DOHH2 (cell line): ENCODE results near the gene CALR.
"Not testable (repeated sequence)": the region's sequence is repeated elsewhere in the genome, so short reads cannot be mapped to it uniquely, and the experiment has no call there.

Source experiments
- H3F3A ChIP-seq: fragments of 200-600 bp; sonication (generic), shearing (Covaris generic); 2 replicates; pipeline ENCODE4 v1.6.0; 2016; ENCODE audit warnings: antibody characterized with exemption, mild to moderate bottlenecking; ENCODE audit not compliant: control insufficient read depth, insufficient read depth
- H3K27ac ChIP-seq: fragments of 200-600 bp; sonication (generic); 2 replicates; pipeline ENCODE4 v1.5.1; 2014; ENCODE audit warnings: low read depth, mild to moderate bottlenecking, low read length, moderate library complexity
- H3K27me3 ChIP-seq: fragments of 200-600 bp; sonication (generic); 2 replicates; pipeline ENCODE4 v1.6.1; 2014; ENCODE audit warnings: mild to moderate bottlenecking, low read length, mixed read lengths; ENCODE audit not compliant: control insufficient read depth
- H3K36me3 ChIP-seq: fragments of 200-600 bp; sonication (generic); 2 replicates; pipeline ENCODE4 v1.6.1; 2014; ENCODE audit warnings: mild to moderate bottlenecking, low read length, moderate library complexity, mixed read lengths; ENCODE audit not compliant: control insufficient read depth
- H3K4me1 ChIP-seq: fragments of 200-600 bp; sonication (generic); 2 replicates; pipeline ENCODE4 v1.6.1; 2014; ENCODE audit warnings: mild to moderate bottlenecking, low read length, mixed read lengths; ENCODE audit not compliant: control insufficient read depth
- H3K4me2 ChIP-seq: fragments of 200-600 bp; sonication (generic); 2 replicates; pipeline ENCODE4 v1.6.0; 2014; ENCODE audit warnings: mild to moderate bottlenecking, low read length, moderate library complexity
- H3K4me3 ChIP-seq: fragments of 200-600 bp; sonication (generic); 2 replicates; pipeline ENCODE4 v1.5.1; 2014; ENCODE audit warnings: mild to moderate bottlenecking, low read length, mixed read lengths
- H3K79me2 ChIP-seq: fragments of 200-600 bp; sonication (generic); 2 replicates; pipeline ENCODE4 v1.6.1; 2014; ENCODE audit warnings: mild to moderate bottlenecking, low read length, mixed read lengths; ENCODE audit not compliant: control insufficient read depth
- H3K9me2 ChIP-seq: fragments of 200-600 bp; sonication (generic); replicated peaks from 2 replicates; pipeline ENCODE4 v1.6.1; 2014; ENCODE audit warnings: mild to moderate bottlenecking, low read length, mixed read lengths; ENCODE audit not compliant: control insufficient read depth
- H3K9me3 ChIP-seq: fragments of 200-600 bp; sonication (generic); 2 replicates; pipeline ENCODE4 v1.6.1; 2014; ENCODE audit warnings: antibody characterized with exemption, low read length, mixed read lengths; ENCODE audit not compliant: control insufficient read depth, insufficient read depth
- H4K20me1 ChIP-seq: fragments of 200-600 bp; sonication (generic); 2 replicates; pipeline ENCODE4 v1.6.0; 2014; ENCODE audit warnings: low read depth, mild to moderate bottlenecking, antibody characterized with exemption, low read length, moderate library complexity; ENCODE audit not compliant: control insufficient read depth, insufficient read depth
- EZH2phosphoT487 ChIP-seq: fragments of 200-600 bp; sonication (generic); IDR thresholded peaks from 2 replicates; pipeline ENCODE4 v1.6.1; 2017; ENCODE audit warnings: borderline replicate concordance, mild to moderate bottlenecking, antibody characterized with exemption, low read length, moderate library complexity, mixed read lengths
- TF ChIP-seq, protein P1 (sequence below): fragments of 200-600 bp; sonication (generic); IDR thresholded peaks from one replicate; pipeline ENCODE4 v1.5.1; 2014; ENCODE audit warnings: antibody characterized with exemption, mild to moderate bottlenecking, low read depth, low read length; ENCODE audit not compliant: poor library complexity, severe bottlenecking

CALR gene

DNA sequence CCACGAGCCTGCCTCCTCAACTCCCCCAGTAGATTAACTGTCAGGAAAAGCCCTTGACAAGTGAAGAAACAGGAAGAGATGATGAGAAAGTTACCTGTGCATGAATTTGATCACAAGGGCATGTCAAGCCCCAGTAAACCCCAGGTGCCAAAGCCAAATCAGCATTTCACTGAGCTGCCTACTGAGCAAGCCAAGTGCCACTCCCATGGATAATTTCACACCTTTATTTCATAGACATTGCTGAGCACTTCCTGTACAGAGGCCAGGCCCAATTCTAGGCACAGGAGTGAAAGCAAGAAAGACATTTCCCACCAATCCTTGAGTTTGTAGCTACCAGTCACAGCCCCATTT lies 16.2 kb downstream of the CALR start:
- Histone ChIP-seq H3K79me2 (peaks cover 66% of the 10 kb centered on the region), H3K4me1 (peaks cover 37% of the 10 kb centered on the region), H4K20me1 (no peaks in the 10 kb centered on the region; the same call in 1 of the 2 replicates), H3K9me2 (no peaks in the 10 kb centered on the region), H3F3A (peaks cover 31% of the 10 kb centered on the region), H3K4me2 (peak overlapping the region; percentile 77), H3K4me3 (peak overlapping the region; percentile 96), H3K9me3 (no peaks in the 10 kb centered on the region), H3K27ac (peak overlapping the region; percentile 51), H3K27me3 (no peaks in the 10 kb centered on the region), H3K36me3 (peaks cover 69% of the 10 kb centered on the region)
- no peak for TF ChIP-seq EZH2phosphoT487
- TF ChIP-seq, protein P1, sequence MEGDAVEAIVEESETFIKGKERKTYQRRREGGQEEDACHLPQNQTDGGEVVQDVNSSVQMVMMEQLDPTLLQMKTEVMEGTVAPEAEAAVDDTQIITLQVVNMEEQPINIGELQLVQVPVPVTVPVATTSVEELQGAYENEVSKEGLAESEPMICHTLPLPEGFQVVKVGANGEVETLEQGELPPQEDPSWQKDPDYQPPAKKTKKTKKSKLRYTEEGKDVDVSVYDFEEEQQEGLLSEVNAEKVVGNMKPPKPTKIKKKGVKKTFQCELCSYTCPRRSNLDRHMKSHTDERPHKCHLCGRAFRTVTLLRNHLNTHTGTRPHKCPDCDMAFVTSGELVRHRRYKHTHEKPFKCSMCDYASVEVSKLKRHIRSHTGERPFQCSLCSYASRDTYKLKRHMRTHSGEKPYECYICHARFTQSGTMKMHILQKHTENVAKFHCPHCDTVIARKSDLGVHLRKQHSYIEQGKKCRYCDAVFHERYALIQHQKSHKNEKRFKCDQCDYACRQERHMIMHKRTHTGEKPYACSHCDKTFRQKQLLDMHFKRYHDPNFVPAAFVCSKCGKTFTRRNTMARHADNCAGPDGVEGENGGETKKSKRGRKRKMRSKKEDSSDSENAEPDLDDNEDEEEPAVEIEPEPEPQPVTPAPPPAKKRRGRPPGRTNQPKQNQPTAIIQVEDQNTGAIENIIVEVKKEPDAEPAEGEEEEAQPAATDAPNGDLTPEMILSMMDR: no peak

DNA sequence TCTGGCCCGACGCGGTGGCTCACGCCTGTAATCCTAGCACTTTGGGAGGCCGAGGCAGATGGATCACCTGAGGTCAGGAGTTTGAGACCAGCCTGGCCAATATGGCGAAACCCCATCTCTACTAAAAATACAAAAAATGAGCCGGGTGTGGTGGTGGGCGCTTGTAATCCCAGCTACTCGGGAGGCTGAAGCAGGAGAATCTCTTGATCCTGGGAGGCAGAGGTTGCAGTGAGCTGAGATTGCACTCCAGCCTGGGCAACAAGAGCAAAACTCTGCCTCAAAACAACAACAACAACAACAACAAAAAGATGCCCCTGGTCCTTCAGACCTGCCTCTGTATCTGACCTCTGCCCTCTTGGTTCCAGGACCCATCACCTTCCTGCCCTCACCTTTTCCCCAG lies 17.2 kb downstream of the CALR start:
- H3K36me3 ChIP-seq: peaks cover 59% of the 10 kb centered on the region
- not testable (repeated sequence) for H3K9me3 ChIP-seq, H4K20me1 ChIP-seq, H3K27me3 ChIP-seq, H3K9me2 ChIP-seq
- H3F3A ChIP-seq: peaks cover 31% of the 10 kb centered on the region
- peaks cover 63% of the 10 kb centered on the region for H3K79me2 ChIP-seq
- peak overlapping the region; percentile 96 for H3K4me3 ChIP-seq
- H3K27ac ChIP-seq: peak overlapping the region; percentile 54
- H3K4me2 ChIP-seq: peak overlapping the region; percentile 77
- peaks cover 37% of the 10 kb centered on the region for H3K4me1 ChIP-seq

GRCh38 chr19:12955996-12956395 lies 17.6 kb downstream of the CALR start:
- H3F3A ChIP-seq: peaks cover 31% of the 10 kb centered on the region
- H4K20me1 ChIP-seq: no peaks in the 10 kb centered on the region; the same call in 1 of the 2 replicates
- TF ChIP-seq EZH2phosphoT487: no peak
- TF ChIP-seq, protein P1: no peak
- H3K9me3 ChIP-seq: no peaks in the 10 kb centered on the region
- H3K27ac ChIP-seq: peak overlapping the region; percentile 54
- H3K27me3 ChIP-seq: no peaks in the 10 kb centered on the region
- peaks cover 63% of the 10 kb centered on the region for H3K79me2 ChIP-seq
- peaks cover 37% of the 10 kb centered on the region for H3K4me1 ChIP-seq
- peak overlapping the region; percentile 96 for H3K4me3 ChIP-seq
- peak overlapping the region; percentile 77 for H3K4me2 ChIP-seq
- H3K36me3 ChIP-seq: peaks cover 54% of the 10 kb centered on the region
- no peaks in the 10 kb centered on the region for H3K9me2 ChIP-seq

- no peaks in the 10 kb centered on the region for H3K27me3 ChIP-seq
- peaks cover 62% of the 10 kb centered on the region for H3K79me2 ChIP-seq
- peak within 1 kb of the TSS; percentile 54 for H3K27ac ChIP-seq
- peaks cover 29% of the 10 kb centered on the region for H3F3A ChIP-seq
- H3K9me3 ChIP-seq: no peaks in the 10 kb centered on the region
- H3K4me2 ChIP-seq: peak within 1 kb of the TSS; percentile 77
- peaks cover 37% of the 10 kb centered on the region for H3K4me1 ChIP-seq
- H3K9me2 ChIP-seq: no peaks in the 10 kb centered on the region
- peaks cover 49% of the 10 kb centered on the region for H3K36me3 ChIP-seq
- H4K20me1 ChIP-seq: no peaks in the 10 kb centered on the region; the same call in 1 of the 2 replicates
- peak within 1 kb of the TSS; percentile 96 for H3K4me3 ChIP-seq
- no peak for TF ChIP-seq EZH2phosphoT487
- TF ChIP-seq, protein P1: peak; percentile 10
Measured at GRCh38 chr19:12956446-12957388, 18.3 kb downstream of the CALR start, which contains the start of gene GADD45GIP1. Gene GADD45GIP1 (minus strand): TSS chr19:12957223. CDS start chr19:12957212, 11 bp downstream.

DNA sequence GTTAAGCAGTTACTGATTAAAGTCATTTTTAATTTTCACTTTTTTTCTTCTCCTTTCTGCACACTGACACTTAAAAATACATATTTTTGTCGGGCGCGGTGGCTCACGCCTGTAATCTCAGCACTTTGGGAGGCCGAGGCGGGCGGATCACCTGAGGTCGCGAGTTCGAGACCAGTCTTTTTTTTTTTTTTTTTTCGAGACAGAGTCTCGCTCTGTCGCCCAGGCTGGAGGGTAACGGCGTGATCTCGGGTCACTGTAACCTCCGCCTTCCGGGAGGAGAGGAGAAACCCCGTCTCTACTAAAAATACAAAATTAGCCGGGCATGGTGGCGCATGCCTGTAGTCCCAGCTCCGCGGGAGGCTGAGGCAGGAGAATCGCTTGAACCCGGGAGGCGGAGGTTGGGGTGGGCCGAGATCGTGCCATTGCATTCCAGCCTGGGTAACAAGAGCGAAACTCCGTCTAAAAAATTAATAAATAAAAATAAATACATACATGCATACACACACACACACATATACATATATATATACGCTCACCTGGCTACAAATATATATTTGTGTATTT lies 19.1 kb downstream of the CALR start:
- H3K27me3 ChIP-seq, H3K9me3 ChIP-seq, H4K20me1 ChIP-seq, H3K9me2 ChIP-seq: not testable (repeated sequence)
- Histone ChIP-seq H3K79me2 (peaks cover 54% of the 10 kb centered on the region), H3K4me2 (peak overlapping the region; percentile 77), H3K4me3 (peak overlapping the region; percentile 96), H3K36me3 (peaks cover 41% of the 10 kb centered on the region), H3K4me1 (peaks cover 37% of the 10 kb centered on the region), H3F3A (peaks cover 28% of the 10 kb centered on the region), H3K27ac (peak overlapping the region; percentile 54)
